K562 (cell line): ENCODE data around the gene ACTBL2. TPM values are rescaled to one million over a fixed set of nuclear protein-coding genes. Genes with fewer than 3 reads are reported as not detected.

Source experiments
- FOXP4 ChIP-seq: sonication (generic); formaldehyde crosslinking; IDR thresholded peaks from 2 replicates; pipeline ENCODE4 v1.8.0; 2022; ENCODE audit warnings: mild to moderate bottlenecking, missing genetic modification reagents, borderline replicate concordance
- HDAC6 ChIP-seq: IDR thresholded peaks from 2 replicates; pipeline ENCODE4 v1.6.1; 2012; ENCODE audit warnings: low read depth, mild to moderate bottlenecking, control low read depth, inconsistent platforms, low read length, moderate library complexity
- HMBOX1 ChIP-seq: sonication (generic); IDR thresholded peaks from 2 replicates; pipeline ENCODE4 v1.6.1; 2016
- MGA ChIP-seq: fragments of 450-650 bp; IDR thresholded peaks from 2 replicates; pipeline ENCODE4 v1.6.1; 2016; ENCODE audit warnings: mild to moderate bottlenecking, moderate library complexity
- NFIC ChIP-seq: fragments of 450-650 bp; IDR thresholded peaks from 2 replicates; pipeline ENCODE4 v1.6.1; 2017; ENCODE audit warnings: mild to moderate bottlenecking, inconsistent platforms
- SNAPC5 ChIP-seq: fragments of 250-450 bp; sonication (Bioruptor Pico); IDR thresholded peaks from 2 replicates; pipeline ENCODE4 v1.8.0; 2021; ENCODE audit warnings: moderate library complexity, mild to moderate bottlenecking, inconsistent platforms
- TEAD4 ChIP-seq, 2 experiments: sonication (generic) in 1 of 2; formaldehyde crosslinking in 1 of 2; IDR thresholded peaks; 2 replicates each; pipeline versions ENCODE4 v1.6.1 to v1.8.0; 2012 to 2022; ENCODE audit warnings: borderline replicate concordance in 1 of 2, inconsistent platforms in 1 of 2, low read length in 1 of 2, mild to moderate bottlenecking in 1 of 2, missing genetic modification reagents in 1 of 2
- ZNF280A ChIP-seq: fragments of 450-650 bp; IDR thresholded peaks from 2 replicates; pipeline ENCODE4 v1.6.1; 2018; ENCODE audit warnings: mild to moderate bottlenecking, low read depth; ENCODE audit not compliant: partially characterized antibody
- ZNF699 ChIP-seq: fragments of 250-450 bp; sonication (Bioruptor Pico); IDR thresholded peaks from 2 replicates; pipeline ENCODE4 v1.8.0; 2021; ENCODE audit warnings: mild to moderate bottlenecking, moderate library complexity; ENCODE audit not compliant: insufficient replicate concordance
- polyA plus RNA-seq, 8 experiments: library from polyadenylated mRNA; depleted of rRNA in 4 of 8; stranded (reverse) in 5 of 8; unstranded in 3 of 8; fragments of >200 nt; fragmentation: Nextera tagmentation in 2 of 8; fragmentation: Illumina TruSeq in 1 of 8; extraction: Ambion mirVana in 2 of 8; extraction: Trizol in 1 of 8; gene quantifications; 2 replicates each; pipeline versions ENCODE4 v1.2.1 to v1.2.3, GENCODE V29; 2011 to 2014; ENCODE audit warnings: inconsistent platforms in 1 of 8, missing spikeins in 1 of 8
- total RNA-seq, 7 experiments: library from RNA; depleted of rRNA in 6 of 7; stranded (reverse); fragments of >200 nt in 6 of 7; fragmentation: Illumina TruSeq in 2 of 7; extraction: Trizol in 2 of 7; gene quantifications; 2 replicates each; pipeline versions ENCODE4 v1.2.1 to v1.2.3, GENCODE V29; 2011 to 2021; ENCODE audit warnings: low replicate concordance in 1 of 7

The ACTBL2 gene
- total and polyA plus RNA-seq, 9 of the 15 experiments (the other 6 are each of a cell fraction or from before 2014, with no cell fraction given), result not detected

- peak; percentile 90 for TF ChIP-seq MGA
- no peak for TF ChIP-seq HMBOX1
- 0 out of 2 replicates have a peak, but pooled peaks have one; percentile 27 for TF ChIP-seq FOXP4
- no peak for TF ChIP-seq ZNF280A
- no peak for TF ChIP-seq NFIC
- no peak for TF ChIP-seq ZNF699 (CRISPR knock-in tag)
- TF ChIP-seq TEAD4 (IDR thresholded peaks at IDR 0.05; ENCODE audit: low read length), result no peak
- TF ChIP-seq TEAD4 (CRISPR knock-in tag; IDR thresholded peaks at IDR 0.05; ENCODE audit: borderline replicate concordance), result peak; percentile 75; the same call in 1 of the 2 replicates
- no peak for TF ChIP-seq HDAC6
- no peak for TF ChIP-seq SNAPC5
These were observed 16.8 kb upstream of the ACTBL2 start (continued) for GRCh38 chr5:57499262-57500050.
